ENCODE data around the gene DNM3.

DNM3 gene

DNA sequence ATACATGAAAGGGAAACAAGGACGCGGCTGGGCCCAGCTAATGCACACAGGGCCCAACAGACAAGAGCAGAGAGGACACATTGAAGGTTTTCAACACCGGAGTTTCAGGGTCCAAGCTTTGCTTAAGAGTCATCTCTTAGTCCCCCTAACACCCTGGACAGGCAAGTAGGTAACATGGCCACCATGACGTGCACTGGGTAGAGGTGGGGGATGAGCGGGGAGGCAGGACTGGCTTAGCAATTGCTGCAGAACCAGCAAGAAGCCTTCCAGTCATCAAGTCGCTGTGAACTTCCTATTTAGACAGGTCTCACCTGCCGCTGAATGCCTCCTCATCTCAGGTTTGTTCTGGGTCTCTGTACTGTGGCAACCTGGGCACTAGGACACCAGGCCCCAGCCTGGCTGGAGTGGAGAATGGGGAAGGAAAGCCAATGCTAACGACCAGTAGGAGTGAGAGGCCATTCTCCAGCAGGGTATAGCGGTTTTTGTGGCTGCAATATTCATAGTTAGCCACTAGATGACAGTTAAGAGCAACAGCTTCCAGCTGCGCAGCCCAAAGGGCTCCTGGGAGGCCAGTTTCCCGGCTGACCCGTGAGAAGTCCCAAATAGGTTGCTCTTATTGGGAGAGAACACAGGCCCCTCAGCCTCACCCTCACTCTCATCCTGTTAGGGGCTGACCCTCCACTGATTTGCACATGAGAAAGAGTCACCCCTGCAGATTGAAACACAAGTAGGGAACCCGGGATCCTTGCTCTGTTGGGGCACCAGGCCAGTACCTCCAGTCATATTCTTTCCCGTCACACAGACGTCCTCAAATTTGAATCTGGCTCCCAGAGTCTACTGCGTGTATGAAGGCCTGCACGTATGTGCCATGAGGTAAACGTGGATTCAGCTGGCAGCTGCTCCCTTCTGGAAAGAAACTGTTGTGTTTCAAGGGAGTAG, 608.6 kb downstream of the DNM3 start:
- DNase-seq (ENCODE audit: extremely low read depth, low read depth): peak; percentile 48
- TF ChIP-seq, protein P1, sequence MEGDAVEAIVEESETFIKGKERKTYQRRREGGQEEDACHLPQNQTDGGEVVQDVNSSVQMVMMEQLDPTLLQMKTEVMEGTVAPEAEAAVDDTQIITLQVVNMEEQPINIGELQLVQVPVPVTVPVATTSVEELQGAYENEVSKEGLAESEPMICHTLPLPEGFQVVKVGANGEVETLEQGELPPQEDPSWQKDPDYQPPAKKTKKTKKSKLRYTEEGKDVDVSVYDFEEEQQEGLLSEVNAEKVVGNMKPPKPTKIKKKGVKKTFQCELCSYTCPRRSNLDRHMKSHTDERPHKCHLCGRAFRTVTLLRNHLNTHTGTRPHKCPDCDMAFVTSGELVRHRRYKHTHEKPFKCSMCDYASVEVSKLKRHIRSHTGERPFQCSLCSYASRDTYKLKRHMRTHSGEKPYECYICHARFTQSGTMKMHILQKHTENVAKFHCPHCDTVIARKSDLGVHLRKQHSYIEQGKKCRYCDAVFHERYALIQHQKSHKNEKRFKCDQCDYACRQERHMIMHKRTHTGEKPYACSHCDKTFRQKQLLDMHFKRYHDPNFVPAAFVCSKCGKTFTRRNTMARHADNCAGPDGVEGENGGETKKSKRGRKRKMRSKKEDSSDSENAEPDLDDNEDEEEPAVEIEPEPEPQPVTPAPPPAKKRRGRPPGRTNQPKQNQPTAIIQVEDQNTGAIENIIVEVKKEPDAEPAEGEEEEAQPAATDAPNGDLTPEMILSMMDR (IDR thresholded peaks at IDR 0.05; ENCODE audit: low read depth, low read length, missing control alignments): peak; percentile 79
- H3K4me3 ChIP-seq (replicated peaks; ENCODE audit: low read depth, low read length): no peak overlapping the region

DNA sequence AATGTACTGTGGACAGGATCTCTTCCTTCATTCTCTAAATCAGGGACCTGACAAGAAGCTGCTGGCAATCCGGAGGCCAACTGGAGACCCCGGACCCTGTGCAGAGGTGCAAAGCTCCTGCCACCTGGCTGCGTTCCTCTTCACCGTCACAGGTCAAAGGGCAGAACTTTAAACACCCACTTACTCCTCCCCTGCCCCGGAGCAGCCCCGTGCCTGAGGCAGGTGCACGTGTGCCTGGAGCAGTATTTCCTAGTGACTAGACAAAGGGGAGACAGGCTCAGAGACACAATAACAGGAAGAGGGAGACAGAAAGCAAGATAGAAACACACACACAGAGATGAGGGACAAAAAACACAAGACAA, 609.2 kb downstream of the DNM3 start:
- TF ChIP-seq, protein P1 (IDR thresholded peaks at IDR 0.05; ENCODE audit: low read depth, low read length, missing control alignments): no peak
- no peak for DNase-seq (ENCODE audit: extremely low read depth, low read depth)
- no peak overlapping the region for H3K4me3 ChIP-seq (replicated peaks; ENCODE audit: low read depth, low read length)

DNA sequence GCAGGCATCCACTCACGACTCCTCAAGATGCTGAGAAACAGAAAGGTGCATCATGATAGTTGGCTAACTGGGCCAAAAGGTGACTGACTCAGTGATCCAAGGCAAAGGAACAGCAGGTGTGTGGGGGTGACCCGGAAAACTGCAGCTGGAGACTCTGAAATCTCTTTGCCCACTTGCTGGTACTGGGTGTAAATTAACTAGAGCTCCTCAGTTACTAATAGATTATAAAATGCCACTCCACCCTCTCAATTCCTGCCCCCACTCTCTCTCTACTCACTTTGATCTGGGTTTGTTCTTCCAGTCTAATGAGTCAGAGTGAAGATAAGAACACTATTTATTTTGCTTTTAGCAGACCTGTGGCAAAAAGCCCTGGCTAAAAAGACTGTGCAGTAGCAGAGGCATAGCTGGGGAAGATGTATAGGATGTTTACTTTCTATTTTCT, 609.7 kb downstream of the DNM3 start:
- TF ChIP-seq, protein P1 (IDR thresholded peaks at IDR 0.05; ENCODE audit: low read depth, low read length, missing control alignments): no peak
- DNase-seq (ENCODE audit: extremely low read depth, low read depth): no peak

DNA sequence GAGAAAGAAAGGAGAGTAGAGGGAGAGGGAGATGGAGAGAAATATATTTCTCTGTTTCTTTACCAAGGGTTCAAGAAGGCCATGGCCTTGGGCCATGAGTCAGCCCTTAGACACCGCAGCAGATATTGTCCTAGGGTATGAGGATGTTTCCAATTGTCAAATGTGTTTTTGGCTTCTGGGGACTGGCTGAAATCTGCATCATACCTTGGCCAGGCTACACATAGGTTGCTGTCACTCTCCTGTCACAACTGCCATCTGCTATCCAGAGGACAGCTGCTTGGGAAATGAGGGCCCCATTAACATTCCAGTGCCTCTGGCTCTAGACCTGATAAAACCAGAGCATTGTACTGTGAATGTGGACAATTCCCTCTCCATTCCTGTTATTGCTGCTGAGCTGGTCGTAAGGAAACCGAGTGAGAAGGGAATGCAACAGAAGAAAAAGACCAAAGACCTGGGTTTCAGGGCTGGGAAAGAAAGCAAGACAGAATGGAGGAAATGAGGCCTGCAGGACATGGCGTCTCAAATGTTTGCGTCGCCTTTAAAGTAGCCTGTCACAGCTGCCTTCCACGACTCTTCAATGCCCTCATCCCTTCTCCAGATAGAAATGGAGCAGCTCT, 611.3 kb downstream of the DNM3 start:
- H3K4me3 ChIP-seq (replicated peaks; ENCODE audit: low read depth, low read length): no peak overlapping the region
- no peak for DNase-seq (ENCODE audit: extremely low read depth, low read depth)
- TF ChIP-seq, protein P1 (IDR thresholded peaks at IDR 0.05; ENCODE audit: low read depth, low read length, missing control alignments): no peak

More for the DNA sequence above, 609.7 kb downstream of the DNM3 start:
- no peak overlapping the region for H3K4me3 ChIP-seq (replicated peaks; ENCODE audit: low read depth, low read length)

DNA sequence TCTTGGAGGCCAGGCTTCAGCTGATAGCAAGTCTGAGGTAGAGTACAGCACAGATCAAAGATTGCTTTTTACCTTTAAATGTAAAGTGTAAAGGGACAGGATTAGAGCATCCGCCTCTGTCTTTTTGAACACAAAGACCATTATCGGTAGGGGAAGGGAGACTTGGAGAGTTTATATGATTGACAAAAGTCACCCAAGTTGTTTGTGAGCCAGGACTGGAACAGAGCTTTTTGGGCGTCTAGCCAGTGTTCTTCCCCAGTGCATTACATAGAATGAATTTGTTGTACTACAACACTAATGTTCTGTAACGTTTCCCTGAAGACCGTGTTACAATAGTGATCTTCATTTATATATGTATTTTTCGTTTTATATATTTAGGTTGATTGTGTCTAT, 611.9 kb downstream of the DNM3 start:
- no peak for DNase-seq (ENCODE audit: extremely low read depth, low read depth)
- no peak overlapping the region for H3K4me3 ChIP-seq (replicated peaks; ENCODE audit: low read depth, low read length)
- TF ChIP-seq, protein P1 (IDR thresholded peaks at IDR 0.05; ENCODE audit: low read depth, low read length, missing control alignments): no peak

DNA sequence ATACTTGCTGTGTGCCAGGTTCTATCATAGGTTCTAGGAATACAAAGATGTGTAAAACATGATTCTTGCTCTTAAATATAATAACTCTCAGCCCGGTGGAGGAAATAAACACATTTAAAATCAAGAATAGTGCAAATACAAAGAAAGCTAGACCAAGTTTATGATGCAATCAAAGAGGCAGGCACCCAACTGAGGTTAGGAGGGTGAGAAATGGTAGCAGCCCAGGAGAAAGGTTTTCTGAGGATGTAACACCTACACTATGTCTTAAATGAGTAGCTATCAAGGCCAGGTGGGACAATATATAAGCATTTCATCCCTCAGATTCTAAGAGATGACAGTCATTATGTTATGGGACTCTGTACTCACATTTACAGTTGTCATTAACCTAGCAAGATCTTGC, 612.3 kb downstream of the DNM3 start:
- no peak overlapping the region for H3K4me3 ChIP-seq (replicated peaks; ENCODE audit: low read depth, low read length)
- no peak for DNase-seq (ENCODE audit: extremely low read depth, low read depth)
- TF ChIP-seq, protein P1 (IDR thresholded peaks at IDR 0.05; ENCODE audit: low read depth, low read length, missing control alignments): no peak
